Fibroblast of lung (primary cell): ENCODE measurements around the gene MTAP. TPM values are rescaled to one million over a fixed set of nuclear protein-coding genes. Genes with fewer than 3 reads are reported as not detected.

Experiments
- DNase-seq, 2 donors: peaks; one replicate each; pipeline versions ENCODE4 v3.0.0 to v3.0.0-alpha.2; 2010; ENCODE audit warnings: low read depth in 2 of 2
- H2AFZ ChIP-seq: 2 replicates; pipeline ENCODE4 v1.5.1; 2012; ENCODE audit warnings: low read length, control low read depth, inconsistent platforms
- H3K27ac ChIP-seq: 2 replicates; pipeline ENCODE4 v1.5.1; 2011; ENCODE audit warnings: low read length, control low read depth; ENCODE audit not compliant: insufficient read depth
- H3K27me3 ChIP-seq: 2 replicates; pipeline ENCODE4 v1.5.1; 2011; ENCODE audit warnings: mild to moderate bottlenecking, low read length; ENCODE audit not compliant: control insufficient read depth, insufficient read depth
- H3K36me3 ChIP-seq: 2 replicates; pipeline ENCODE4 v1.5.1; 2011; ENCODE audit warnings: low read length; ENCODE audit not compliant: control insufficient read depth, insufficient read depth
- H3K4me1 ChIP-seq: 2 replicates; pipeline ENCODE4 v1.5.1; 2011; ENCODE audit warnings: low read length; ENCODE audit not compliant: control insufficient read depth, insufficient read depth; ENCODE audit errors: extremely low read depth
- H3K4me2 ChIP-seq: 2 replicates; pipeline ENCODE4 v1.5.1; 2011; ENCODE audit warnings: low read length, control low read depth; ENCODE audit not compliant: insufficient read depth; ENCODE audit errors: extremely low read depth
- H3K4me3 ChIP-seq, 4 experiments: fragments of 200-600 bp in 1 of 4; sonication (generic) in 1 of 4; replicated peaks in 1 of 4; 2 replicates each; pipeline ENCODE4 v1.5.1; 2011 to 2016; ENCODE audit warnings: low read length in 4 of 4, low read depth in 3 of 4, mild to moderate bottlenecking in 3 of 4, control low read depth in 2 of 4, inconsistent platforms in 1 of 4, mixed read lengths in 1 of 4; ENCODE audit not compliant: insufficient read depth in 1 of 4; ENCODE audit errors: control extremely low read depth in 1 of 4
- H3K79me2 ChIP-seq: 2 replicates; pipeline ENCODE4 v1.5.1; 2012; ENCODE audit warnings: mild to moderate bottlenecking, low read length, inconsistent platforms; ENCODE audit not compliant: control insufficient read depth, insufficient read depth
- H3K9ac ChIP-seq: 2 replicates; pipeline ENCODE4 v1.5.1; 2011; ENCODE audit warnings: mild to moderate bottlenecking, low read length, control low read depth; ENCODE audit not compliant: insufficient read depth
- H3K9me3 ChIP-seq: 2 replicates; pipeline ENCODE4 v1.5.1; 2012; ENCODE audit warnings: low read depth, low read length; ENCODE audit not compliant: control insufficient read depth, insufficient read depth
- H4K20me1 ChIP-seq: 2 replicates; pipeline ENCODE4 v1.5.1; 2011; ENCODE audit warnings: low read length; ENCODE audit not compliant: control insufficient read depth, insufficient read depth; ENCODE audit errors: extremely low read depth
- CTCF ChIP-seq, 2 donors: IDR thresholded peaks in 1 of 2; conservative IDR thresholded peaks in 1 of 2; 1 replicate in 1 of 2; 2 replicates in 1 of 2; pipeline ENCODE4 v1.5.1; 2011 to 2012; ENCODE audit warnings: low read length in 2 of 2, control low read depth in 1 of 2, inconsistent platforms in 1 of 2, low read depth in 1 of 2, mild to moderate bottlenecking in 1 of 2
- EZH2 ChIP-seq: IDR thresholded peaks from 2 replicates; pipeline ENCODE4 v1.5.1; 2012; ENCODE audit warnings: low read length, control low read depth, mild to moderate bottlenecking; ENCODE audit errors: missing control alignments
- polyA plus RNA-seq, 2 donors: library from polyadenylated mRNA; depleted of rRNA in 1 of 2; stranded (reverse) in 1 of 2; unstranded in 1 of 2; fragments of >200 nt; gene quantifications; 2 replicates each; pipeline ENCODE4 v1.2.1, GENCODE V29; 2011 to 2012; ENCODE audit warnings: missing spikeins in 1 of 2
- total RNA-seq: library from RNA; depleted of rRNA; stranded (reverse); fragments of >200 nt; gene quantifications from 2 replicates; pipeline ENCODE4 v1.2.1, GENCODE V29; 2014

The MTAP gene
- total and polyA plus RNA-seq, 2 donors (not counting 1 experiment from before 2014, with no cell fraction given) = 20.0 to 27.6 TPM

GRCh38 chr9:21969951-21970799 lies 167.7 kb downstream of the MTAP start:
- TF ChIP-seq CTCF (conservative IDR thresholded peaks at IDR 0.05 in 1 of 2, IDR thresholded peaks at IDR 0.05 in 1 of 2; ENCODE audit: low read depth in 1 of 2, low read length in 2 of 2) (no peak), EZH2 (peak; percentile 93)
- DNase-seq = no peak
- H3K27me3 ChIP-seq = peaks cover 70% of the 10 kb centered on the region
- H4K20me1 ChIP-seq = no peaks in the 10 kb centered on the region
- no peaks in the 10 kb centered on the region for H3K36me3 ChIP-seq
- no peaks in the 10 kb centered on the region for H3K9me3 ChIP-seq
- no peak overlapping the region for H2AFZ ChIP-seq
- no peaks in the 10 kb centered on the region for H3K79me2 ChIP-seq
- no peak overlapping the region for H3K4me2 ChIP-seq
- H3K9ac ChIP-seq = no peak overlapping the region
- H3K27ac ChIP-seq = no peak overlapping the region
- H3K4me3 ChIP-seq = no peak overlapping the region
- H3K4me1 ChIP-seq = no peaks in the 10 kb centered on the region

- Histone ChIP-seq H3K27me3 (peaks cover 74% of the 10 kb centered on the region), H2AFZ (no peak overlapping the region)
These were observed 168.6 kb downstream of the MTAP start for GRCh38 chr9:21970800-21971640.

More at GRCh38 chr9:21970800-21971640, 168.6 kb downstream of the MTAP start:
- no peak overlapping the region for H3K27ac ChIP-seq
- no peaks in the 10 kb centered on the region for H3K4me1 ChIP-seq
- no peak for DNase-seq
- no peaks in the 10 kb centered on the region for H3K9me3 ChIP-seq
- no peak overlapping the region for H3K4me3 ChIP-seq
- H3K36me3 ChIP-seq = no peaks in the 10 kb centered on the region
- no peaks in the 10 kb centered on the region for H3K79me2 ChIP-seq
- TF ChIP-seq EZH2 (peak; percentile 68), CTCF (conservative IDR thresholded peaks at IDR 0.05 in 1 of 2, IDR thresholded peaks at IDR 0.05 in 1 of 2; ENCODE audit: low read depth in 1 of 2, low read length in 2 of 2) (no peak)
- H3K4me2 ChIP-seq = no peak overlapping the region
- H3K9ac ChIP-seq = no peak overlapping the region
- H4K20me1 ChIP-seq = no peaks in the 10 kb centered on the region
